ENCODE results near the gene ZNF223.

DNA sequence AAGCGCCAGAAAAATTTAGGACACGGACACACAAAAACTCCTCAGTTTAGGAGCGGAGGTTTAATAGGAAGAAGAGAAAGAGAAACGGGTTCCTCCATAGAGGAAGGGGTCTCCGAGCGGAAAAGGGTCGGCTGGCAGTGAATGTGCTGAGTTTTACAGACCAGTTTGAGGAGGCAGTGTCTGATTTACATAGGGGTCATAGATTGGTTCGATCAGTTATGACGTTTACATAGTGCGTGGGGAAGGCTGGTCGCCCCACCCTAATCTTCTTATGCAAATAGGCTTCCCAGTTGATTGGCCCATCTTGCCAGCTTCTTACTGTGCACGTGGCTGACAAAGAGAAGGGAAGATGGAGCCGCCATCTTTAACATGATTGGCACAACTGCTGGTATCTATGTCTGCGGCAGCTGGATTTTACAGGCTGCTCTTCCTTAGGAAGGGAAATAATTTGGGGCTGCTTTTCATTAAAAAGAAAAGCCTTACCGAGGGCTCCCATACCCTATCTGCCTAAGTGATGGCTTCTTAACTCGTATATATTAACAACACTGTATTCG is 60.2 kb downstream of the ZNF223 start:
- TF ChIP-seq CREB5 (CRISPR knock-in tag; IDR thresholded peaks at IDR 0.05; ENCODE audit: low read depth) (no peak), ZFP30 (CRISPR knock-in tag; IDR thresholded peaks at IDR 0.05) (no peak), PPARA (CRISPR knock-in tag; IDR thresholded peaks at IDR 0.05; ENCODE audit: borderline replicate concordance) (no peak), ZNF565 (CRISPR knock-in tag; conservative IDR thresholded peaks at IDR 0.05; ENCODE audit: low read depth) (no peak), SNAI2 (CRISPR knock-in tag; IDR thresholded peaks at IDR 0.05) (no peak), ZC3H10 (CRISPR knock-in tag; IDR thresholded peaks at IDR 0.05) (no peak), ZNF70 (CRISPR knock-in tag; IDR thresholded peaks at IDR 0.05) (no peak), ARNTL (CRISPR knock-in tag; IDR thresholded peaks at IDR 0.05; ENCODE audit: borderline replicate concordance, low read depth) (no peak), GLIS3 (CRISPR knock-in tag; IDR thresholded peaks at IDR 0.05) (no peak), RARB (CRISPR knock-in tag; IDR thresholded peaks at IDR 0.05) (no peak), TOX (CRISPR knock-in tag; IDR thresholded peaks at IDR 0.05; ENCODE audit: borderline replicate concordance) (no peak), ISL1 (CRISPR knock-in tag; IDR thresholded peaks at IDR 0.05) (no peak), ESRRG (CRISPR knock-in tag; IDR thresholded peaks at IDR 0.05) (no peak)
- TF ChIP-seq, protein P1, sequence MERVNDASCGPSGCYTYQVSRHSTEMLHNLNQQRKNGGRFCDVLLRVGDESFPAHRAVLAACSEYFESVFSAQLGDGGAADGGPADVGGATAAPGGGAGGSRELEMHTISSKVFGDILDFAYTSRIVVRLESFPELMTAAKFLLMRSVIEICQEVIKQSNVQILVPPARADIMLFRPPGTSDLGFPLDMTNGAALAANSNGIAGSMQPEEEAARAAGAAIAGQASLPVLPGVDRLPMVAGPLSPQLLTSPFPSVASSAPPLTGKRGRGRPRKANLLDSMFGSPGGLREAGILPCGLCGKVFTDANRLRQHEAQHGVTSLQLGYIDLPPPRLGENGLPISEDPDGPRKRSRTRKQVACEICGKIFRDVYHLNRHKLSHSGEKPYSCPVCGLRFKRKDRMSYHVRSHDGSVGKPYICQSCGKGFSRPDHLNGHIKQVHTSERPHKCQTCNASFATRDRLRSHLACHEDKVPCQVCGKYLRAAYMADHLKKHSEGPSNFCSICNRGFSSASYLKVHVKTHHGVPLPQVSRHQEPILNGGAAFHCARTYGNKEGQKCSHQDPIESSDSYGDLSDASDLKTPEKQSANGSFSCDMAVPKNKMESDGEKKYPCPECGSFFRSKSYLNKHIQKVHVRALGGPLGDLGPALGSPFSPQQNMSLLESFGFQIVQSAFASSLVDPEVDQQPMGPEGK (CRISPR knock-in tag; IDR thresholded peaks at IDR 0.05; ENCODE audit: borderline replicate concordance), result no peak

Data from SK-N-SH treated with all-trans-retinoic acid at 6 μM for 48 hours (cell line).